Glomerular visceral epithelial cell (primary cell): ENCODE measurements around the gene C1orf52.
"Not testable (repeated sequence)": the region's sequence is repeated elsewhere in the genome, so short reads cannot be mapped to it uniquely, and the experiment has no call there.

Experiments used
- DNase-seq: peaks from one replicate; pipeline ENCODE4 v3.0.0-alpha.2; 2016; ENCODE audit errors: extremely low spot score

Gene C1orf52

DNA sequence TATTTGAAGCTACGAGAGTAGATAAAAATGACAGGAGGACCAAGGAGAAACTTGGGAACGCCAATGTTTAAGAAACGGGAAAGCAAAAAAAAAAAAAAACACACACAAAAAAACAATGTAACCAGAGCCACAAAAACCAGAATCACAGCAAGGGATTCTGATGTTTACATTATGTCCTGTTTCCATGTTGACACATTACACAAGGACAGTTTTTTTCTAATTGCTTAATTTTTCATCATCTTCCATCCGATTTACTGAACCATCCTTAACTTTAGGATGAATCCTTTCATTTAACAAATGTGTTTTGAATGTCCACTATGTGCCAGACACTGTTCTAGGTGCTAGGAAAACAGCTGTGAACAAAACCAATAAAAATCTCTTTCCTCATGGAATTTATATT lies 18.3 kb upstream of the C1orf52 start:
- no peak for DNase-seq

DNA sequence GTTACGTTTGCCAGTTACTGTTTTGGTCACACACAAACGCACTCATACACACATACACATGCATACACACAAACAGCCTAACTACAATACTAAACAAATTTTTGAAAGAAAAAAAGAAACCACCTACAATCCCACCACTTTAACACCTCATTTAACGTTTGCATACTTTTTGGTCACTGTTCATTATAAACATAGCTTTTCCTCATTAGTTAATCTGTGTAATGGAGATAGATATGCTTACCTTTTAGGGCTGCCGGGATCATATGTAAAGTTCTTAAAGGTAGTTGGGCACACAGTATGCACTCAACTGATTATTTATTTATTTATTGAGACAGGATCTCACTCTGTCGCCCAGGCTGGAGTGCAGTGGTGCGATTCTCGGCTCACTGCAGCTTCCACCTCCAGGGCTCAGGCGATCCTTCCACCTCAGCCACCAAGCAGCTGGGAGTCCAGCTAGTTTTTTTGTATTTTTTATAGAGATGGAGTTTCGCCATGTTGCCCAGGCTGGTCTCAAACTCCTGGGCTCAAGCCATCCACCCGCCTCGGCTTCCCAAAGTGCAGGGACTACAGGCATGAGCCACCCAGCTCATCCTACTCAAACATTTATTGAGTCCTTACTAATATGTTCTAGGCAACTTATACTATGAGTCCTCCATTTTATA lies 17.6 kb upstream of the C1orf52 start:
- no peak for DNase-seq

- peak; percentile 99 for DNase-seq
Measured at GRCh38 chr1:85276215-85276977, 16.9 kb upstream of the C1orf52 start, which contains the start of gene BCL10. TSS of gene BCL10 (minus strand) at chr1:85276632. CDS start at chr1:85276352, 280 bp downstream.

DNA sequence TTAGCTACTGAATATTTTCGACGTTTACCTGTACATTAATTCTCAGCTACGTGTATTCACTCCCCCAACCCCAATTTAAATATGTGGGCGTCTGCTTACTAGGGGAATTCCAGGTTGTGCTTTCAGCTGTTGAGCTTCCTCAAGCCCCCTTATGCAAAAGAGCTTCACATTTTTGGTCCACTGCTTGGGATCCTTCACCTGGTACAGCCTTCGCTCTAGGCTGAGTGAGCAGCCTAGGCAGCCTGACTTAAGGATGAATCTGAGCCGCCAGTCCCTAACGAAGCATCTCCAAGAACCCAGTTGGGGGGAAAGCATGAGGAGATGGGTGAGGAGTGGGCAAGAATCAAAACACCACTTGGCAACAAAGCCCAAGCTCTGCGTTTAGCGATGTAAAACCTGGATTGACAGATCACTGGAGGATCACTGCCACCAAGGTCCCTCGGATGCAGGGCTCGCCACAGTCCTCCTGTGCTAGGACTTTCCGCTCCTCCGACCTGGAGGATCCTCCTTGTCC lies 16.3 kb upstream of the C1orf52 start:
- peak; percentile 53 for DNase-seq

GRCh38 chr1:85274969-85275453 lies 15.5 kb upstream of the C1orf52 start:
- DNase-seq = peak; percentile 68

GRCh38 chr1:85273397-85273796 lies 13.9 kb upstream of the C1orf52 start:
- no peak for DNase-seq

DNA sequence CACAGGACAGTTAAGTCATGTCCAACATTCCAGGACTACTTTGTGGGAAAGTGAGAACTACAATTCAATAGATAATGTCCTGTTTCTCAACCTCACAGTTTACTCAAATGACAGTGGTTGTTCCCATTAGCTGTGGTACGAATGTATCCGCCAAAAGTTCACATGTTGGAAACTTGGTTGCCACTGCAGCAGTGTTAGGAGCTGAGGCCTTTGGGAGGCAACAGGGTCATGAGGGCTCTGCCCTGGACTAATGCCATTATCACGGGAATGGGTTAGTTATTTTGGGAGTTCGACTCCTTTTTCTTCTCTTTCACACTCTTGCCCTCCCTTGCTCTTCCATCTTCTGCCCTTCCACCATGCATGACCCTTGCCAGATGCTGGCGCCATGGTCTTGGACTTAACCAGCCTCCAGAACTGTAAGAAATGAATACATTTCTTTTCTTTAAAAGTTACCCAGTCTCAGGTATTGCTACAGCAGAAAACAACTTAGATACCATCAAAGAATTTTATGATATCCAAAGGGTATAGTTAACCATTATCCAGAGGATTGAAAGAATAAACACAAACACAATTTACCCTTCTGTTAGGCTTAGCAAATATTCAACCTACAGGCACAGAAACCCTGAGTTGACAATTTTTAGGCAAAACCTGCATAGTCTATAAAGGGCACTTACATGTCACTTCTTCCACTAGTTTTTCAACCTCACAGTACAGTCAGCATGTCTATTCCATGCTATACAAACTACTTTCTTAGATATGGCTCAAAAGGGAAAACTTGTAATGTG lies 9.5 kb upstream of the C1orf52 start:
- DNase-seq = no peak

GRCh38 chr1:85267313-85267712 lies 7.9 kb upstream of the C1orf52 start:
- DNase-seq = no peak

DNA sequence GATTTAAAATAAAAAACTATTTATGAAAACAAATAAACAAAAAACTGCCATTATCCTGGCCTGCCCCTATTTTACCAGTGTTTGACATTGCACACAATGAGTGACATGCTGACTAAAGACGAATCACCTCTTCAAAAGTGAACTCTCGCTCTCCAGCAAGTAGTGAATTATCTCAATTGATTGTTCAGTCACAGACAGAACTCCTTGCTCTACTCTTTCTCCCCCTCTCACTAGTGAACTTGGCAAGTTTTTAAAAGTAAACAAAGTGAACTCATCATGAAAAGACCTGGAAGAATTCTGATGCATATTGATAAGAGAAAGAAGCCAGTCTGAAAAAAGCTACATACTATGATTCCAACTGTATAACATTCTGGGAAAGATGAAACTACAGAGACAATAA lies 4.7 kb upstream of the C1orf52 start:
- DNase-seq = no peak

GRCh38 chr1:85262985-85263384 lies 3.5 kb upstream of the C1orf52 start:
- no peak for DNase-seq

DNA sequence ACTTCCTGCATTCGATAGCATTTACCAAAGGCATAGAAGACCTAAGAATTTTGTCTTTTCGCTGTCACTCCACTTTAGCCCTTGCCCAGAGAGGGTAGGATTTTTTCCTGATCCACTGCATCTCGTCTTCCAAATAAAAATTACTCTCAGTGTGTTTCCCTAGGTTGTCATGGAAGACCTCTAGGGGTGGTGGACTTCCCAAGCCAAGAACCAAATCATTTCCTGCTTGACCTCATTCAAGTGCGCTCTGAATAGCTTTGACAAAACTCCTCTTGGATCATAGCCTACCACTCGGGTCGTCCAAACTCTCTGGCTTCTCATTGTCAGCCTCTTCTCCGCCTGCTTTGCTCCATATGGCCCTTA lies 431 bp upstream of the C1orf52 start:
- DNase-seq = no peak

DNA sequence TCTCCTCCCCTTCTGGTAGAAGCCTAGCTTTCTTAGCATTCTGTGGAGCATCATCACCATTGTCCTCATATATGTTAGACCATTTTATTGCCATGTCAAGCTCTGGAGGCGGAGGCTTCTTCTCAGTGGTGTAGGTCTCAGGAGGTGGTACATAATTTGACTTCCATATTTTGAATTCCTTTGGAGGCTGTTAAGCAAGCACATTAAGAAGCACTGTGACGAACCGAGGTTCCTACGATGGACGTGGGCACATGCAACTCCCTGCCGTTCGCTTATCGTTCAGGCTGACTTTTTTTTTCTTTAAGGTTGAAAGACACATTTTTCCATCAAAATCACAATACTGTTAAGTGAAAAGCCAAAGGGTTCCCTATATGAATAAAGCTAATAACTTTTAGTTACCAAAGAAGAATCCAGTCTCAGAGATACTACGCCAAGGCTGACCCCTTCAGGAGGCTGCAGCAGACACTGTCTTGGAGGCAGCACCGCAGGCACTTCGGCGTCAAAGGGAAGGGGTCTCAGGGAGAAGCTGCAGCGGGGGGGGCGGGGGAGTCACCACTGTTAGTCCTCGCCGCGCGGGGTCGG lies 835 bp downstream of the C1orf52 start:
- no peak for DNase-seq

- DNase-seq = not testable (repeated sequence)
Measured at GRCh38 chr1:85249042-85249441, 10.4 kb downstream of the C1orf52 start.

- no peak for DNase-seq
Measured at GRCh38 chr1:85245891-85246290, 13.6 kb downstream of the C1orf52 start.

DNA sequence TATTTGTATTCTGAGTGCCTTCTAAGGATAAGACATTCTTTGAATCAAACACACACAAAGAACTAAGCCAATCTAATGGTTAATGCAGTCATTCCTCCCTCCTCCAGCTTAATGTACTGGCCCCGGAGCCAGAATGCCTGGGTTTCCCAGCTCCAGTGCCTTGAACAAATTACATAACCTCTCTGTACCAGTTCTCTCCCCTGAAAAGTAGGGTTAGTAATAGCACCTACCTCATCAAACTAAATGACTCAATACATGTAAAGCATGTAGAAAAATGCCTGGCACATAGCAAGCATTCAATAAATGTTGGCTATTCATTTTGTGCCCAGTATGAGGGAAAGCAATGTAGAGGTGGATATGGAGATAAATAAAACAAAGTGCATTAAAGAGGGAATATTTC lies 14.0 kb downstream of the C1orf52 start:
- DNase-seq = no peak

- no peak for DNase-seq
Measured at GRCh38 chr1:85244271-85245061, 15.0 kb downstream of the C1orf52 start.

- DNase-seq = no peak
Measured at GRCh38 chr1:85243372-85243771, 16.1 kb downstream of the C1orf52 start.

GRCh38 chr1:85240643-85241042 lies 18.8 kb downstream of the C1orf52 start:
- no peak for DNase-seq

DNA sequence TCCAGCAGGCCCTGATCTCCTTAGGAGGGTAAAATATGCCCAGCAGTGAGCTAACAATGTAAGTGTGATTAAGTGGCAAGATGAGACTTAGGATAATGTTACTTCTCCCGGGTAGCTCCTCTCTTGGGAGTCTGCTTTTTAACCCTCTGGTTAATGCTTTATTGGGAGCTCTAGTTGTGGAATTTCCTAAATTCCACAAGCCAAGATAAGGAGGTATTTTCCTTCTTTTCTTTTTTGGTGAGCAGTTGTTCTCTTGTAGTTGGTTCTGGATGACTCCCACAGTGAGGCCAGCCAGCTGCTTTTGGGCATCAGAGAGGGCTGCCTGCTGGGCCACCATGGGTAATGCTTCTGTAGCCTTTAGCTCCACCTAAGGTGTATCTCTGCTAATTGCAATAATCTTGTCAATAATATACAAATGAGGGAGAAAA lies 19.3 kb downstream of the C1orf52 start:
- DNase-seq = peak; percentile 27

- DNase-seq = no peak
Measured at GRCh38 chr1:85237613-85238012, 21.8 kb downstream of the C1orf52 start.
